Measurements from ENCODE around the gene SIGLEC15. TPM values are rescaled to one million over a fixed set of nuclear protein-coding genes. Genes with fewer than 3 reads are reported as not detected.

The SIGLEC15 gene
- total RNA-seq, 1 experiment from 2014 or later: 0.07 TPM

- peak; percentile 27 for DNase-seq (ENCODE audit: low spot score)
These were observed 54.5 kb downstream of the SIGLEC15 start for GRCh38 chr18:45879681-45880655.

- no peak for DNase-seq (ENCODE audit: low spot score)
These were observed 55.5 kb downstream of the SIGLEC15 start for GRCh38 chr18:45880876-45881558.

GRCh38 chr18:45887585-45887984, 62.1 kb downstream of the SIGLEC15 start:
- no peak for DNase-seq (ENCODE audit: low spot score)

GRCh38 chr18:45889419-45890064, 64.1 kb downstream of the SIGLEC15 start:
- no peak for DNase-seq (ENCODE audit: low spot score)

DNA sequence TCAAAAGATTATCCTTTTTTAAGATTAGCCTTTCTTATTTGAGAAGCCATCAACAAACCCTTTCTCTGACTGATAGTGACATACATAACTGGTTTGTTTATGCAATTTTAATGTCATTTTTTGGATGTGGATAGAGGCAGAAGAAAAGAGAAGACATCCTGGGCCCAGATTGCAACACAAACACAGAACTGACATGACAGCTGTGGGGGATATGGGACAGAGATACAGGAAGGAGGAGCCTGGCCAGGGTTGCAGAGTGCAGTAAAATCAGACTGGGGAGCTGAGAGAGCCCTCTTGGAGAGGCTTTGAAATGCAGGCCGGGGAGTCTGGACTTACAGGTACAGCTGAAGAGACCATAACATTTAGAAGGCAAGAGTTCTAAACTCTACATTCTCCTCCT, 65.1 kb downstream of the SIGLEC15 start:
- DNase-seq (ENCODE audit: low spot score): no peak

DNA sequence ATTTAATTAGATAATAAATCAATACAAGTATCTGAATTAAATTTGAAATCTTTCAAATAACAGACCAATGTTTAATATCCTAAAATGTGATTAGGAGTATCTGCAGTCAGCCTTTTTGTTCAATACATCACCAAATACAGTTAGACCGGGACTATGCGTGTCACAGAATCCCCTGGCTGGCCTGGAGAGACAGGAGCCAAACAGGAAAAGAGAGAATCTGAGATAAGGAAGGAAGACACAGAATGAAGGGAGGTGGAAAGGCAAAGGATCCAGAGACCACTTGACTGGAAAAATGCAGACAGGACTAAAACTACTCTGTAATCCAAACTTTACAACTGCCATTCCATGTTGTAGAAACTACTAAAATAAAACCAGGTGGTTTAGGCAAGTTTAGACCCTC, 66.3 kb downstream of the SIGLEC15 start:
- DNase-seq (ENCODE audit: low spot score): no peak

Other genes starting within 250 kb of the SIGLEC15 start
- not detected in 2 replicates for gene SLC14A2, start 210.2 kb upstream of the SIGLEC15 start, total RNA-seq (2014; rRNA removed; shearing (Covaris generic))
- gene SLC14A1, start 101.5 kb upstream of the SIGLEC15 start, total RNA-seq (2014; rRNA removed; shearing (Covaris generic)): 1.6 TPM in 1 of 2 replicates, not detected in the other
- 8.8 and 16.4 TPM in 2 replicates for gene EPG5, start 141.7 kb downstream of the SIGLEC15 start, total RNA-seq (2014; rRNA removed; shearing (Covaris generic))
- 2.8 and 3.9 TPM in 2 replicates for gene PSTPIP2, start 246.6 kb downstream of the SIGLEC15 start, total RNA-seq (2014; rRNA removed; shearing (Covaris generic))

Measured in A172 (cell line).